Upper lobe of left lung (tissue), 6 donors: Measurements from ENCODE around the gene SPINK1. TPM values are rescaled to one million over a fixed set of nuclear protein-coding genes. Genes with fewer than 3 reads are reported as not detected.
A peak's percentile ranks its signal among the peaks of the same experiment; 100 is the strongest.

Experiments used
- ATAC-seq, 2 donors: fragments of 200-7000 bp; cut with Tn5 transposase; one replicate each; pipeline ENCODE4 v1.9.1; 2022; ENCODE audit warnings: mild to moderate bottlenecking in 2 of 2, moderate library complexity in 2 of 2; ENCODE audit not compliant: low FRiP score in 2 of 2
- DNase-seq, 2 donors: peaks; one replicate each; pipeline ENCODE4 v3.0.0-alpha.2; 2019 to 2020
- H3K27ac ChIP-seq, 4 donors: fragments of 200-600 bp; sonication (generic); one replicate each; pipeline ENCODE4 v1.5.1; 2016 to 2019
- H3K27me3 ChIP-seq, 4 donors: fragments of 200-600 bp; sonication (generic); one replicate each; pipeline ENCODE4 v1.5.1; 2017 to 2019
- H3K36me3 ChIP-seq, 4 donors: fragments of 200-600 bp; sonication (generic); one replicate each; pipeline ENCODE4 v1.5.1; 2016 to 2019
- H3K4me1 ChIP-seq, 4 donors: fragments of 200-600 bp; sonication (generic); one replicate each; pipeline ENCODE4 v1.5.1; 2018 to 2019
- H3K4me3 ChIP-seq, 4 donors: fragments of 200-600 bp; sonication (generic); one replicate each; pipeline ENCODE4 v1.5.1; 2017 to 2019; ENCODE audit warnings: mild to moderate bottlenecking in 2 of 4, moderate library complexity in 1 of 4
- H3K9me3 ChIP-seq, 4 donors: fragments of 200-600 bp; sonication (generic); one replicate each; pipeline ENCODE4 v1.5.1; 2018 to 2019
- CTCF ChIP-seq, 6 experiments: fragments of 450-650 bp in 4 of 6; fragments of 200-600 bp in 2 of 6; sonication (generic) in 2 of 6; IDR thresholded peaks; one replicate each; pipeline ENCODE4 v1.5.1; 2016 to 2019; ENCODE audit warnings: antibody characterized with exemption in 6 of 6
- EP300 ChIP-seq, 4 donors: sonication (generic); formaldehyde crosslinking; IDR thresholded peaks; one replicate each; pipeline ENCODE4 v1.5.1; 2017; ENCODE audit warnings: antibody characterized with exemption in 4 of 4, control low read depth in 2 of 4
- POLR2A ChIP-seq, 4 donors: fragments of 450-650 bp; IDR thresholded peaks; one replicate each; pipeline ENCODE4 v1.5.1; 2016 to 2017; ENCODE audit warnings: antibody characterized with exemption in 4 of 4, mild to moderate bottlenecking in 2 of 4
- POLR2AphosphoS5 ChIP-seq, 2 donors: sonication (generic); formaldehyde crosslinking; IDR thresholded peaks; one replicate each; pipeline ENCODE4 v1.5.1; 2017; ENCODE audit warnings: antibody characterized with exemption in 2 of 2
- WGBS, 2 donors: methylation state at CpG; one replicate each; pipeline ENCODE4 v1.1.5; 2017 to 2018; 5-methylcytosine and 5-hydroxymethylcytosine counted together
- total RNA-seq, 6 donors: library from RNA; depleted of rRNA in 4 of 6; stranded (reverse); fragments of >200 nt in 4 of 6; gene quantifications; one replicate each; pipeline versions ENCODE4 v1.1.0 to v1.2.1, GENCODE V29; 2016 to 2021
- donor health status: DM: no; HTN: no; CAD: no; lungs with moderate emphysema.
- donor health status: DM: no; HTN: yes; CAD: no; lungs with severe emphysema.

SPINK1 gene
- total RNA-seq, 6 donors from 2014 or later, result 10.0 to 14.3 TPM; not detected in 4

GRCh38 chr5:147789820-147790219 is 41.7 kb downstream of the SPINK1 start:
- Histone ChIP-seq H3K4me3 (no peak overlapping the region), H3K9me3 (no peaks in the 10 kb centered on the region), H3K27me3 (no peaks in the 10 kb centered on the region), H3K36me3 (no peaks in the 10 kb centered on the region), H3K4me1 (no peaks in the 10 kb centered on the region), H3K27ac (no peak overlapping the region)
- TF ChIP-seq POLR2A (IDR thresholded peaks at IDR 0.05) (no peak), POLR2AphosphoS5 (IDR thresholded peaks at IDR 0.05) (no peak)
- no peak for ATAC-seq
- WGBS, 2 donors, result 83 to 86% methylated on average over 2 of the region's 2 CpGs
- DNase-seq, result no peak

GRCh38 chr5:147788023-147788422 is 43.4 kb downstream of the SPINK1 start:
- H3K4me1 ChIP-seq, result no peaks in the 10 kb centered on the region
- H3K4me3 ChIP-seq, result no peak overlapping the region
- no peaks in the 10 kb centered on the region for H3K9me3 ChIP-seq
- TF ChIP-seq POLR2A (IDR thresholded peaks at IDR 0.05), result no peak
- TF ChIP-seq POLR2AphosphoS5 (IDR thresholded peaks at IDR 0.05), result no peak
- TF ChIP-seq EP300 (IDR thresholded peaks at IDR 0.05), result no peak
- TF ChIP-seq CTCF (IDR thresholded peaks at IDR 0.05), result no peak
- no peaks in the 10 kb centered on the region for H3K27me3 ChIP-seq
- no peak overlapping the region for H3K27ac ChIP-seq
- DNase-seq, result no peak
- ATAC-seq, result no peak
- no peaks in the 10 kb centered on the region for H3K36me3 ChIP-seq

GRCh38 chr5:147786142-147786541 is 45.3 kb downstream of the SPINK1 start:
- H3K36me3 ChIP-seq, result no peaks in the 10 kb centered on the region
- no peak overlapping the region for H3K27ac ChIP-seq

GRCh38 chr5:147784146-147784987 is 47.1 kb downstream of the SPINK1 start:
- no peak for TF ChIP-seq POLR2A (IDR thresholded peaks at IDR 0.05)
- no peak for TF ChIP-seq EP300 (IDR thresholded peaks at IDR 0.05)
- no peak for TF ChIP-seq CTCF (IDR thresholded peaks at IDR 0.05)
- no peak for TF ChIP-seq POLR2AphosphoS5 (IDR thresholded peaks at IDR 0.05)
- H3K9me3 ChIP-seq, result no peaks in the 10 kb centered on the region
- 55 to 67% methylated on average over 8 of the region's 8 CpGs for WGBS, 2 donors
- H3K27me3 ChIP-seq, result no peaks in the 10 kb centered on the region
- no peak overlapping the region for H3K4me3 ChIP-seq
- H3K27ac ChIP-seq, result no peak overlapping the region
- no peak for DNase-seq
- H3K4me1 ChIP-seq, result no peaks in the 10 kb centered on the region
- peak in 1 of 2 donors; percentile 49 for ATAC-seq
- no peaks in the 10 kb centered on the region for H3K36me3 ChIP-seq

More at GRCh38 chr5:147786142-147786541, 45.3 kb downstream of the SPINK1 start:
- Histone ChIP-seq H3K27me3 (no peaks in the 10 kb centered on the region), H3K4me3 (no peak overlapping the region), H3K4me1 (no peaks in the 10 kb centered on the region), H3K9me3 (no peaks in the 10 kb centered on the region)
- TF ChIP-seq CTCF (IDR thresholded peaks at IDR 0.05) (no peak), POLR2A (IDR thresholded peaks at IDR 0.05) (no peak), POLR2AphosphoS5 (IDR thresholded peaks at IDR 0.05) (no peak), EP300 (IDR thresholded peaks at IDR 0.05) (no peak)
- no peak for DNase-seq
- WGBS, 2 donors, result 79 to 85% methylated on average over 2 of the region's 2 CpGs
- ATAC-seq, result no peak

GRCh38 chr5:147782110-147783028 is 49.1 kb downstream of the SPINK1 start, which contains the start of gene JAKMIP2:
JAKMIP2 (minus strand) TSS chr5:147782728; CDS start chr5:147671806, 110,922 bp downstream.
- 1 to 5% methylated on average over 19 of the region's 19 CpGs for WGBS, 2 donors
- Histone ChIP-seq H3K4me1 (no peaks in the 10 kb centered on the region), H3K27ac (peak within 1 kb of the TSS in 1 of 4 donors; percentile 12), H3K9me3 (no peaks in the 10 kb centered on the region), H3K4me3 (peak within 1 kb of the TSS in 3 of 4 donors; percentile 25 to 41 (median 36)), H3K36me3 (no peaks in the 10 kb centered on the region), H3K27me3 (no peaks in the 10 kb centered on the region)
- ATAC-seq, result peak; percentile 76 to 81
- peak in 1 of 4 donors; percentile 34 for TF ChIP-seq POLR2A (IDR thresholded peaks at IDR 0.05)
- TF ChIP-seq EP300 (IDR thresholded peaks at IDR 0.05), result no peak
- DNase-seq, result peak; percentile 64 to 77
